ENCODE results near the gene FOXP1. TPM values are rescaled to one million over a fixed set of nuclear protein-coding genes. Genes with fewer than 3 reads are reported as not detected.

The FOXP1 gene
- total and polyA plus RNA-seq, 2 of the 13 experiments (the other 11 are each of a cell fraction or from before 2014, with no cell fraction given) = 40.4 to 59.0 TPM

DNA sequence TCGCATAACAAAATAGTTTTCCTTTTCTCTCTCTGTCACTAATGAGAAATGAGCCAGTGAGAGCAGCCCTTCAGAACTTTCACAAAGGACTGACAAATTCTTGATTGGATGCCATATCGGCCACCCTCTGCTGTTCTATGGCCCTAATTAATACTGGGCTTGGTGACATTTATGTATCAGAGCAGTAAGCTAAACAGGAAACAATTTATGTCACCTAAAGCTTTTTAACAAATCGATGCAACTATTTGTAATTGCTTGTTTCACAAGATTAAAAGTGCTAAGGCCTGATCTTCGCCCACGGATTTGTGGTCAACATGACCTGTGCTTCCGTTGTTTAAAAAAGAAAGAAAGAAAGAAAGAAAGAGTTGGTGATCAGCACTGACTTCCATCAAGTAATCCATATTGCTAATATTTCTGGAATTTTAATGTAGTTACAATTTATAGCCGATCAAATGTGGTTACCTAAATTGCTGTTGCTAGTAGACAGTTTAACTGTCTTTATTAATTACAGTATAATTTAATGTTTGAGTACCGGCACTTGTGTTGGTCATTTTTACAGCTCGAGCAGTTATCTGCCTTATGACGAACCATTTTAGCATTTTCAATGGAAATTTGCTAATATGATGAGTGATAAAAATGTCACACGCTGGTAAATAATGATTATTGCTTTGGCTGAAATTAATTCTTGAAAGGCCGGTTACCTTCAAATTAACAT is 631.3 kb downstream of the FOXP1 start:
- no peak overlapping the region for H3K4me2 ChIP-seq (ENCODE audit: low read depth, low read length)
- H3K9me3 ChIP-seq (ENCODE audit: low read length) = no peaks in the 10 kb centered on the region
- ATAC-seq = no peak
- no peaks in the 10 kb centered on the region for H4K20me1 ChIP-seq (ENCODE audit: insufficient read depth, low read length)
- intact Hi-C loops (cut with micrococcal nuclease; ENCODE audit: unreplicated experiment) = no loop called here
- CTCF ChIA-PET (ENCODE audit: low intra/inter-chr PET ratio, low total read pairs) = no interaction called here
- H3K4me1 ChIP-seq (ENCODE audit: insufficient read depth, low read length) = no peaks in the 10 kb centered on the region
- POLR2A ChIA-PET = no interaction called here
- no peak overlapping the region for H3K9ac ChIP-seq (ENCODE audit: insufficient read depth, low read depth, low read length)
- TF ChIP-seq XRCC5 (optimal IDR thresholded peaks at IDR 0.05; ENCODE audit: low read length) = no peak
- peak; percentile 60 for TF ChIP-seq RBM22 (optimal IDR thresholded peaks at IDR 0.05; ENCODE audit: low read length)
- H3K36me3 ChIP-seq (replicated peaks in 1 of 2; ENCODE audit: control insufficient read depth in 1 of 2, insufficient read depth in 2 of 2, low read length in 2 of 2) = no peaks in the 10 kb centered on the region; a peak in 1 of 5 replicates
- DNase-seq (ENCODE audit: low spot score) = no peak
- H3K27me3 ChIP-seq (ENCODE audit: control insufficient read depth in 1 of 2, insufficient read depth in 2 of 2, low read length in 2 of 2) = no peaks in the 10 kb centered on the region
- in situ Hi-C loops (cut with HindIII; ENCODE audit: extremely low pct_ligation_motif_present, low pct_unique_long_range_greater_than_20kb) = no loop called here
- H3K79me2 ChIP-seq (ENCODE audit: insufficient read depth, low read length) = no peaks in the 10 kb centered on the region
- no peak overlapping the region for H3K4me3 ChIP-seq (replicated peaks in 1 of 3; ENCODE audit: insufficient read depth in 1 of 3, low read depth in 2 of 3, low read length in 3 of 3)
- H3K27ac ChIP-seq (ENCODE audit: extremely low read length, insufficient read depth, low read length) = no peak overlapping the region
- 81% methylated on average over 12 of the region's 12 CpGs for WGBS (ENCODE audit: low lambda C conversion rate)
- FAIRE-seq = no peak
- BruUV-seq (replicated peaks) = no TSS peak
- H2AFZ ChIP-seq (ENCODE audit: low read length) = no peak overlapping the region

DNA sequence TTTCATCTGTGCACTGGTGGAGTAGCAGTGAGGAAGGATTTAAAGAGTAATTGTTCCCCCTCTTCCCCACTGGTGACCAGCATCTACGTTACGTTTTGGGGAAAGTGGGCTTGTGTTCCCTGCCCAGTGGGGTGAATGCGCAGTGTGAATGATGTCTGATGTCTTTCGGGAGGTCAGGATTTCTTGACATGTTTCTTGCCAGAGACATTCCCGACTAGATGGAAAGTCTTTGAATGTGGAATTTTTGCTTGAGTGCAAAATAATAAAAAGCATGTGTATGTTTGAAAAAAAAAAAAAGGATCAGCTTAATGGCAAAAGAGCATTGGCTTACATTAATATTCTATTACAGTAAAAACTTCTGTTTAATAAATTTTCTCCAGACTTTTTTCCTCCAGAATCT is 632.2 kb downstream of the FOXP1 start:
- intact Hi-C loops (cut with micrococcal nuclease; ENCODE audit: unreplicated experiment) = no loop called here
- no TSS peak for BruUV-seq (replicated peaks)
- ATAC-seq (no peak), FAIRE-seq (no peak), DNase-seq (ENCODE audit: low spot score) (no peak)
- Histone ChIP-seq H3K79me2 (ENCODE audit: insufficient read depth, low read length) (no peaks in the 10 kb centered on the region), H4K20me1 (ENCODE audit: insufficient read depth, low read length) (no peaks in the 10 kb centered on the region), H3K36me3 (replicated peaks in 1 of 2; ENCODE audit: control insufficient read depth in 1 of 2, insufficient read depth in 2 of 2, low read length in 2 of 2) (no peaks in the 10 kb centered on the region; a peak in 1 of 5 replicates), H3K27me3 (ENCODE audit: control insufficient read depth in 1 of 2, insufficient read depth in 2 of 2, low read length in 2 of 2) (no peaks in the 10 kb centered on the region), H3K9me3 (ENCODE audit: low read length) (no peaks in the 10 kb centered on the region), H3K4me3 (replicated peaks in 1 of 3; ENCODE audit: insufficient read depth in 1 of 3, low read depth in 2 of 3, low read length in 3 of 3) (no peak overlapping the region), H2AFZ (ENCODE audit: low read length) (no peak overlapping the region), H3K27ac (ENCODE audit: extremely low read length, insufficient read depth, low read length) (no peak overlapping the region), H3K4me2 (ENCODE audit: low read depth, low read length) (no peak overlapping the region), H3K9ac (ENCODE audit: insufficient read depth, low read depth, low read length) (no peak overlapping the region), H3K4me1 (ENCODE audit: insufficient read depth, low read length) (no peaks in the 10 kb centered on the region)
- in situ Hi-C loops (cut with HindIII; ENCODE audit: extremely low pct_ligation_motif_present, low pct_unique_long_range_greater_than_20kb) = no loop called here
- WGBS (ENCODE audit: low lambda C conversion rate) = 69% methylated on average over 5 of the region's 5 CpGs
- ChIA-PET CTCF (ENCODE audit: low intra/inter-chr PET ratio, low total read pairs) (no interaction called here), POLR2A (no interaction called here)
- TF ChIP-seq, protein P1, sequence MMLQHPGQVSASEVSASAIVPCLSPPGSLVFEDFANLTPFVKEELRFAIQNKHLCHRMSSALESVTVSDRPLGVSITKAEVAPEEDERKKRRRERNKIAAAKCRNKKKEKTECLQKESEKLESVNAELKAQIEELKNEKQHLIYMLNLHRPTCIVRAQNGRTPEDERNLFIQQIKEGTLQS (CRISPR knock-in tag; IDR thresholded peaks at IDR 0.05) = no peak
- TF ChIP-seq, protein P2, sequence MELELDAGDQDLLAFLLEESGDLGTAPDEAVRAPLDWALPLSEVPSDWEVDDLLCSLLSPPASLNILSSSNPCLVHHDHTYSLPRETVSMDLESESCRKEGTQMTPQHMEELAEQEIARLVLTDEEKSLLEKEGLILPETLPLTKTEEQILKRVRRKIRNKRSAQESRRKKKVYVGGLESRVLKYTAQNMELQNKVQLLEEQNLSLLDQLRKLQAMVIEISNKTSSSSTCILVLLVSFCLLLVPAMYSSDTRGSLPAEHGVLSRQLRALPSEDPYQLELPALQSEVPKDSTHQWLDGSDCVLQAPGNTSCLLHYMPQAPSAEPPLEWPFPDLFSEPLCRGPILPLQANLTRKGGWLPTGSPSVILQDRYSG (CRISPR knock-in tag; IDR thresholded peaks at IDR 0.05) = no peak
- TF ChIP-seq, protein P3, sequence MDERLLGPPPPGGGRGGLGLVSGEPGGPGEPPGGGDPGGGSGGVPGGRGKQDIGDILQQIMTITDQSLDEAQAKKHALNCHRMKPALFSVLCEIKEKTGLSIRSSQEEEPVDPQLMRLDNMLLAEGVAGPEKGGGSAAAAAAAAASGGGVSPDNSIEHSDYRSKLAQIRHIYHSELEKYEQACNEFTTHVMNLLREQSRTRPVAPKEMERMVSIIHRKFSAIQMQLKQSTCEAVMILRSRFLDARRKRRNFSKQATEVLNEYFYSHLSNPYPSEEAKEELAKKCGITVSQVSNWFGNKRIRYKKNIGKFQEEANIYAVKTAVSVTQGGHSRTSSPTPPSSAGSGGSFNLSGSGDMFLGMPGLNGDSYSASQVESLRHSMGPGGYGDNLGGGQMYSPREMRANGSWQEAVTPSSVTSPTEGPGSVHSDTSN (CRISPR knock-in tag; IDR thresholded peaks at IDR 0.05) = no peak
- no peak for TF ChIP-seq ZNF235 (CRISPR knock-in tag; IDR thresholded peaks at IDR 0.05; ENCODE audit: borderline replicate concordance)
